GM23338 (cell line): ENCODE data around the gene BBX.

Source experiments
- CREB1 ChIP-seq: fragments of 250-450 bp; sonication (Bioruptor Pico); IDR thresholded peaks from 2 replicates; pipeline ENCODE4 v1.5.0; 2020; ENCODE audit warnings: low read depth, mild to moderate bottlenecking, moderate library complexity
- EZH2 ChIP-seq: fragments of 200-600 bp; sonication (generic); IDR thresholded peaks from one replicate; pipeline ENCODE4 v1.8.0; 2017; ENCODE audit warnings: antibody characterized with exemption, mild to moderate bottlenecking, low read depth; ENCODE audit not compliant: unreplicated experiment
- EZH2phosphoT487 ChIP-seq: fragments of 200-600 bp; sonication (generic); IDR thresholded peaks from one replicate; pipeline ENCODE4 v1.8.1; 2018; ENCODE audit warnings: antibody characterized with exemption; ENCODE audit not compliant: unreplicated experiment
- JUNB ChIP-seq: IDR thresholded peaks from one replicate; pipeline ENCODE4 v1.6.1; 2016; ENCODE audit warnings: antibody characterized with exemption; ENCODE audit not compliant: unreplicated experiment
- NANOG ChIP-seq: IDR thresholded peaks from 2 replicates; pipeline ENCODE4 v1.6.1; 2016; ENCODE audit warnings: antibody characterized with exemption, borderline replicate concordance
- POLR2AphosphoS5 ChIP-seq: IDR thresholded peaks from 2 replicates; pipeline ENCODE4 v1.6.1; 2016; ENCODE audit warnings: antibody characterized with exemption, low read depth
- STAT1 ChIP-seq: IDR thresholded peaks from one replicate; pipeline ENCODE4 v1.6.1; 2016; ENCODE audit warnings: antibody characterized with exemption; ENCODE audit not compliant: unreplicated experiment
- ZNF114 ChIP-seq: fragments of 250-450 bp; sonication (Bioruptor Pico); IDR thresholded peaks from 2 replicates; pipeline ENCODE4 v1.5.0; 2020; ENCODE audit warnings: mild to moderate bottlenecking, moderate library complexity
- TF ChIP-seq, protein P1 (sequence below), 2 experiments: fragments of 200-600 bp in 1 of 2; sonication (generic) in 1 of 2; conservative IDR thresholded peaks; 2 replicates each; pipeline versions ENCODE4 v1.5.1 to v1.6.1; 2016 to 2017; ENCODE audit warnings: antibody characterized with exemption in 2 of 2, low read depth in 2 of 2, mild to moderate bottlenecking in 2 of 2, moderate library complexity in 1 of 2
- TF ChIP-seq, protein P2 (sequence below): IDR thresholded peaks from 2 replicates; pipeline ENCODE4 v1.6.1; 2016; ENCODE audit warnings: antibody characterized with exemption
- TF ChIP-seq, protein P3 (sequence below): IDR thresholded peaks from one replicate; pipeline ENCODE4 v1.6.1; 2018; ENCODE audit warnings: antibody characterized with exemption; ENCODE audit not compliant: unreplicated experiment

DNA sequence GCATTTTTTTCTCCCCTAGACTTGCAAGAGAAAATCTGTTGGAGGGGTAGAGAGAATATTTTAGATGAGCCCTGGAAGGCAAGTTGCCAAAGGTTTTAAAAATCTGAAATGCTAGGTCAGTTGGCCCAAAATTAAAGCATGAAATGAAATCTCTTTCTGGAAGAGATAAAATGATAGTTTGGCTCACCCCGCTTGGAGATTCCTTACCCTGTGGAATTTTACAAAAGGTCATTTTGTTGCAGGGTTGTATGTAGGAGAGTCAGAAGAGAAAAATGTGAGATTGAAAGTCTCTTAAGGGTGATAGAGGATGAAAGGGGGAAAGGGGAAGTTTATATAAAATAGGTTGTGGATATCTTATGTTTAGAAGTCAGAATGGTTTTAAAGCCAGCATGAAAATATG lies 290.3 kb downstream of the BBX start:
- TF ChIP-seq, protein P1, sequence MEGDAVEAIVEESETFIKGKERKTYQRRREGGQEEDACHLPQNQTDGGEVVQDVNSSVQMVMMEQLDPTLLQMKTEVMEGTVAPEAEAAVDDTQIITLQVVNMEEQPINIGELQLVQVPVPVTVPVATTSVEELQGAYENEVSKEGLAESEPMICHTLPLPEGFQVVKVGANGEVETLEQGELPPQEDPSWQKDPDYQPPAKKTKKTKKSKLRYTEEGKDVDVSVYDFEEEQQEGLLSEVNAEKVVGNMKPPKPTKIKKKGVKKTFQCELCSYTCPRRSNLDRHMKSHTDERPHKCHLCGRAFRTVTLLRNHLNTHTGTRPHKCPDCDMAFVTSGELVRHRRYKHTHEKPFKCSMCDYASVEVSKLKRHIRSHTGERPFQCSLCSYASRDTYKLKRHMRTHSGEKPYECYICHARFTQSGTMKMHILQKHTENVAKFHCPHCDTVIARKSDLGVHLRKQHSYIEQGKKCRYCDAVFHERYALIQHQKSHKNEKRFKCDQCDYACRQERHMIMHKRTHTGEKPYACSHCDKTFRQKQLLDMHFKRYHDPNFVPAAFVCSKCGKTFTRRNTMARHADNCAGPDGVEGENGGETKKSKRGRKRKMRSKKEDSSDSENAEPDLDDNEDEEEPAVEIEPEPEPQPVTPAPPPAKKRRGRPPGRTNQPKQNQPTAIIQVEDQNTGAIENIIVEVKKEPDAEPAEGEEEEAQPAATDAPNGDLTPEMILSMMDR (conservative IDR thresholded peaks at IDR 0.05; ENCODE audit: low read depth in 2 of 2), result no peak
- TF ChIP-seq POLR2AphosphoS5 (no peak), EZH2phosphoT487 (no peak), ZNF114 (no peak), JUNB (no peak), EZH2 (no peak), STAT1 (no peak), CREB1 (no peak), NANOG (no peak)
- TF ChIP-seq, protein P2, sequence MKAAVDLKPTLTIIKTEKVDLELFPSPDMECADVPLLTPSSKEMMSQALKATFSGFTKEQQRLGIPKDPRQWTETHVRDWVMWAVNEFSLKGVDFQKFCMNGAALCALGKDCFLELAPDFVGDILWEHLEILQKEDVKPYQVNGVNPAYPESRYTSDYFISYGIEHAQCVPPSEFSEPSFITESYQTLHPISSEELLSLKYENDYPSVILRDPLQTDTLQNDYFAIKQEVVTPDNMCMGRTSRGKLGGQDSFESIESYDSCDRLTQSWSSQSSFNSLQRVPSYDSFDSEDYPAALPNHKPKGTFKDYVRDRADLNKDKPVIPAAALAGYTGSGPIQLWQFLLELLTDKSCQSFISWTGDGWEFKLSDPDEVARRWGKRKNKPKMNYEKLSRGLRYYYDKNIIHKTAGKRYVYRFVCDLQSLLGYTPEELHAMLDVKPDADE, result no peak
- TF ChIP-seq, protein P3, sequence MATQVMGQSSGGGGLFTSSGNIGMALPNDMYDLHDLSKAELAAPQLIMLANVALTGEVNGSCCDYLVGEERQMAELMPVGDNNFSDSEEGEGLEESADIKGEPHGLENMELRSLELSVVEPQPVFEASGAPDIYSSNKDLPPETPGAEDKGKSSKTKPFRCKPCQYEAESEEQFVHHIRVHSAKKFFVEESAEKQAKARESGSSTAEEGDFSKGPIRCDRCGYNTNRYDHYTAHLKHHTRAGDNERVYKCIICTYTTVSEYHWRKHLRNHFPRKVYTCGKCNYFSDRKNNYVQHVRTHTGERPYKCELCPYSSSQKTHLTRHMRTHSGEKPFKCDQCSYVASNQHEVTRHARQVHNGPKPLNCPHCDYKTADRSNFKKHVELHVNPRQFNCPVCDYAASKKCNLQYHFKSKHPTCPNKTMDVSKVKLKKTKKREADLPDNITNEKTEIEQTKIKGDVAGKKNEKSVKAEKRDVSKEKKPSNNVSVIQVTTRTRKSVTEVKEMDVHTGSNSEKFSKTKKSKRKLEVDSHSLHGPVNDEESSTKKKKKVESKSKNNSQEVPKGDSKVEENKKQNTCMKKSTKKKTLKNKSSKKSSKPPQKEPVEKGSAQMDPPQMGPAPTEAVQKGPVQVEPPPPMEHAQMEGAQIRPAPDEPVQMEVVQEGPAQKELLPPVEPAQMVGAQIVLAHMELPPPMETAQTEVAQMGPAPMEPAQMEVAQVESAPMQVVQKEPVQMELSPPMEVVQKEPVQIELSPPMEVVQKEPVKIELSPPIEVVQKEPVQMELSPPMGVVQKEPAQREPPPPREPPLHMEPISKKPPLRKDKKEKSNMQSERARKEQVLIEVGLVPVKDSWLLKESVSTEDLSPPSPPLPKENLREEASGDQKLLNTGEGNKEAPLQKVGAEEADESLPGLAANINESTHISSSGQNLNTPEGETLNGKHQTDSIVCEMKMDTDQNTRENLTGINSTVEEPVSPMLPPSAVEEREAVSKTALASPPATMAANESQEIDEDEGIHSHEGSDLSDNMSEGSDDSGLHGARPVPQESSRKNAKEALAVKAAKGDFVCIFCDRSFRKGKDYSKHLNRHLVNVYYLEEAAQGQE, result no peak
